Bronchial epithelial cell (primary cell): Measurements from ENCODE around the gene LMAN2L. TPM values are rescaled to one million over a fixed set of nuclear protein-coding genes. Genes with fewer than 3 reads are reported as not detected.

ENCODE experiments used
- DNase-seq: peaks from one replicate; pipeline ENCODE4 v3.0.0-alpha.2; 2010; ENCODE audit warnings: low read depth
- FAIRE-seq: peaks from 2 replicates; lab custom pipeline; 2011; peaks lifted over from hg19 to GRCh38; lab: Jason Lieb, UNC
- H3K27me3 ChIP-seq: 2 replicates; pipeline ENCODE4 v1.5.1; 2011; ENCODE audit warnings: low read length; ENCODE audit not compliant: control insufficient read depth, insufficient read depth
- H3K36me3 ChIP-seq: 2 replicates; pipeline ENCODE4 v1.5.1; 2011; ENCODE audit warnings: low read length; ENCODE audit not compliant: control insufficient read depth, insufficient read depth
- H3K4me3 ChIP-seq: 2 replicates; pipeline ENCODE4 v1.5.1; 2011; ENCODE audit warnings: mild to moderate bottlenecking, low read depth, low read length, control low read depth
- total RNA-seq: library from RNA; depleted of rRNA; stranded (reverse); fragments of >200 nt; gene quantifications from 2 replicates; pipeline ENCODE4 v1.2.1, GENCODE V29; 2014
- TF ChIP-seq, protein P1 (sequence below): IDR thresholded peaks from 2 replicates; pipeline ENCODE4 v1.5.1; 2011; ENCODE audit warnings: mild to moderate bottlenecking, moderate library complexity, low read length, control low read depth, inconsistent platforms; ENCODE audit not compliant: insufficient read depth, severe bottlenecking

LMAN2L gene
- total RNA-seq, 1 donor from 2014 or later, result 15.3 TPM

DNA sequence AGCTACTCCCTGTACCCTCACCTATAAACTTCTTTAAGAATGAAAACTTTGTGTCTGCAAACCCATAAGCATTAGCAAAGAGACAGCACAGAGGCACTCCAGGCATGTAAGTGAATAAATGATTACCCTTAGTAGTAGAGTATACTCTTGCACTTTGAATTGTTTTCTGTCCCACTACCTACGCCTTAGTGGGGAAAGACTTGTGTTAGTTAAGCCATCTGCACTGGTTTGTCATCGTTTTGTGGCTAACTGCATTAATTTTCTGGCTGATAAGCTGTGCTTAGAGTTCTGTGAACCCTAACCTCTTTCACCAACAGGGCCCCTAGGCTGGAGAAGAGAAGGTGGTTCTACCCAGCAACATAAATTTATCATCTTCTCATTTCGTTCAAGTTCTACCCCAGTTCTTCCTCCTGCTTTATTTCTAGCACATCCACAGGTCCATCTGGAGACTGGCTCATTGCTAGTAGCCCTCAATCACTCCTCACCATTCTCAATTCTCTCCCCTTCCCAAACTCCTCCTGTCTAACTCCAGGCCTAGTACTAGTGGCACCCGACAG, 710 bp downstream of the LMAN2L start:
- no peak for DNase-seq
- H3K27me3 ChIP-seq, result no peaks in the 10 kb centered on the region
- H3K4me3 ChIP-seq, result peak overlapping the region; percentile 94
- TF ChIP-seq, protein P1, sequence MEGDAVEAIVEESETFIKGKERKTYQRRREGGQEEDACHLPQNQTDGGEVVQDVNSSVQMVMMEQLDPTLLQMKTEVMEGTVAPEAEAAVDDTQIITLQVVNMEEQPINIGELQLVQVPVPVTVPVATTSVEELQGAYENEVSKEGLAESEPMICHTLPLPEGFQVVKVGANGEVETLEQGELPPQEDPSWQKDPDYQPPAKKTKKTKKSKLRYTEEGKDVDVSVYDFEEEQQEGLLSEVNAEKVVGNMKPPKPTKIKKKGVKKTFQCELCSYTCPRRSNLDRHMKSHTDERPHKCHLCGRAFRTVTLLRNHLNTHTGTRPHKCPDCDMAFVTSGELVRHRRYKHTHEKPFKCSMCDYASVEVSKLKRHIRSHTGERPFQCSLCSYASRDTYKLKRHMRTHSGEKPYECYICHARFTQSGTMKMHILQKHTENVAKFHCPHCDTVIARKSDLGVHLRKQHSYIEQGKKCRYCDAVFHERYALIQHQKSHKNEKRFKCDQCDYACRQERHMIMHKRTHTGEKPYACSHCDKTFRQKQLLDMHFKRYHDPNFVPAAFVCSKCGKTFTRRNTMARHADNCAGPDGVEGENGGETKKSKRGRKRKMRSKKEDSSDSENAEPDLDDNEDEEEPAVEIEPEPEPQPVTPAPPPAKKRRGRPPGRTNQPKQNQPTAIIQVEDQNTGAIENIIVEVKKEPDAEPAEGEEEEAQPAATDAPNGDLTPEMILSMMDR, result no peak
- H3K36me3 ChIP-seq, result peaks cover 4% of the 10 kb centered on the region
- no peak for FAIRE-seq

DNA sequence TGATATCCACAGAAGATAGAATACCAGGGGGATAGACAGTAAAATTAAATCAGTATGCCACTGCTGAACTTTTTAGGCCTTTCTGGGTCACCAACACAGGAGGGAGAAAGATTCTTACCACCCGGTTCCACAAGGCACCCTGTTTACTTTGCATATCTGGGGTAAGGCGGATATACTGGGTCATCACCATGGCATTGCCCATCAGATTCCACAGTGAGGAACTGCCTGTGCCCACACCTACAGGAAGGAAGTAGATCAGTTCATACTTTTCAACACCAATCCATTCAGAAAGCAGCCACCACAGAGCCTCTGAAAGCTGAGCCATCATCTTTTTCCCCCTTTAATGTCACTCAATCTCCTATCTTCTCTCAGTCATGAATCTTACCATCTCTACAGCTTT, 2.0 kb downstream of the LMAN2L start:
- Histone ChIP-seq H3K4me3 (no peak overlapping the region), H3K27me3 (no peaks in the 10 kb centered on the region), H3K36me3 (peaks cover 11% of the 10 kb centered on the region)
- DNase-seq, result no peak
- TF ChIP-seq, protein P1, result no peak
- FAIRE-seq, result no peak

DNA sequence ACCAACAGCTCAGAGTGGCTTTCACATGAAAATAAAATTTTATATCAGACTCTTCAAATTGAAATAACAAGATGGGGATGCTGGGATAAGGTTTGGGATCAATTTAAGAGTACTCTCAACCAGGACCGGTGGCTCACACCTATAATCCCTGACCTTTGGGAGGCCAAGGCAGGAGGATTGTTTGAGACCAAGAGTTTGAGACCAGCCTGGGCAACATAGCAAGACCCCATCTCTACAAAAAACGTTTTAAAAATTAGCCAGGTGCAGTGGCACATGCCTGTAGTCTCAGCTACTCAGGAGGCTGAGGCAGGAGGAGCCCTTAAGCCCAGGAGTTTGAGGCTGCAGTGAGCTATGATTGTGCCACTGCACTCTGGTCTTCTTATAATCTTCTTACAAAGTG, 2.6 kb downstream of the LMAN2L start:
- TF ChIP-seq, protein P1, result no peak
- Histone ChIP-seq H3K36me3 (peaks cover 11% of the 10 kb centered on the region), H3K27me3 (no peaks in the 10 kb centered on the region), H3K4me3 (no peak overlapping the region)
- no peak for FAIRE-seq
- no peak for DNase-seq

DNA sequence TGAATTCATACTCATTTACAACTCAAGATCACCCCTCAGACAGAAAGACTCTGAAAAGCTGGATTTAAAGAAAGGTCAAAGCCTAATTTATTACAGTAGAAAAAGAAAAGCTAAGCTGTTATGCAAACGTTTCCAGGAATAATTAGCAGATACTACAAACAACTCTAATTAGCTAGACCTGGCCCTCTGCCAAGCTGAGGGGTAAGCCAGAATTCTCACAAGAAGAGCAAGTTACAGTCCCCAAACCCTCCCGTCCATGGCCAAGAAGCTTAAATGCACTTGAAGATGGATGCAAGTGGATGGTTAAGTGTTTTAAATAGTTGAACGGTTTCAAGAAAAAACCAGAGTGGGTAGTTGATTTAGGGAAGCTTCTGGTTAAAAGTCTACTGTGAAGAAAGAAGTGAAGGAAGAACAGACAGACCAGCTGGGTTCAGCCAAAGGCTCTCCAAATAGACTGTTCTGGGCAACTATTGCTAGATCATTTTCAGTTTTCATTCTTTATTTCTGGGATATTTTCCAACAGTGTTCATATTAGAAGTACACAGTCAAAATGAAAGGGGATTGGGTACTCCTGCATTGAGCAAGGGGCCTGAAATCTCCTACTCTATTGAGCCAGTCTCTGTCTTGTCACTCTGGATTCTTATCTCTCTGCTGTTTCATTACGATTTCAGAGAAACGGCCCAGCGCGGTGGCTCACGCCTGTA, 4.8 kb downstream of the LMAN2L start:
- H3K36me3 ChIP-seq, result peaks cover 11% of the 10 kb centered on the region
- H3K27me3 ChIP-seq, result no peaks in the 10 kb centered on the region
- H3K4me3 ChIP-seq, result no peak overlapping the region
- TF ChIP-seq, protein P1, result no peak
- no peak for DNase-seq
- FAIRE-seq, result no peak

DNA sequence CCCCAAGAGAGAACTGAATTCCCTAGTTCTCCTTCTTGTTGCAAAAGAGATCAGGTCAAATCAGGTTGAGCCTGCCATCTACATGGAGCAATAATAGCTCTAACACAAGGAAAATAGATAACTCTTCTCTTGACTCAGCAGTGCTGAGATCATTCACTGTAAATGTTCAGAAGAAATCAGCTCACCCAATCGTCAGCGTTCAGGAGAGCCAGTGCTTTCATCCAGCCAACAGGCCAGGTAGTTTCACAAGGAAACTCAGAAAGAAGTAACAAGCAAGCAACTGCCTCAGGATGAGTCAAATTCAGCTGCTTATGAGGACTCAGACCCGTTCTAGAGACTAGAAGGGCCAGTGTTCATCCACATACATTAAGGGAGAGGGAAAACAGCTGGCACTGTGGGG, 5.9 kb downstream of the LMAN2L start:
- H3K36me3 ChIP-seq, result peaks cover 11% of the 10 kb centered on the region
- FAIRE-seq (no peak), DNase-seq (no peak)
- no peak overlapping the region for H3K4me3 ChIP-seq
- TF ChIP-seq, protein P1, result no peak
- H3K27me3 ChIP-seq, result no peaks in the 10 kb centered on the region

DNA sequence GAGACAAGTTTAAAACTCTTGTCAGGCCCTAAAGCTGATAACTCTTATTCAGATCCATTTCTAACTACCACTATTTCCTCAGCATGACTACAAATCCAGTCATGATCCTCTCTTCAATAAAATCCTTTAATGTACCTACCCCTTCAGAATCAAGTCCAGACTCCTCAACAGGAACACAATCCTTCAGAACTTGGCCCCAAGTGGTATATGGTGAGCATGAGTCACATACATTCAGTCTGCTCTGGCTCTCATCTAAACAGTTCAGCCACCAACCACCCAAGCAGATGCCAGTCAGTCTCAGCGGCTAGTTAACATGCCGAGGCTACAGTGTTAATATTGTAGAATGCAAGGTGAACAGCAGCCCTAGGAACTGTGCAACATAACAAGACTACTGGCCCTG, 9.7 kb downstream of the LMAN2L start:
- TF ChIP-seq, protein P1, result no peak

More for the DNA sequence above, 9.7 kb downstream of the LMAN2L start:
- no peak for FAIRE-seq
- peaks cover 10% of the 10 kb centered on the region for H3K36me3 ChIP-seq
- no peak overlapping the region for H3K4me3 ChIP-seq
- peak; percentile 96 for DNase-seq
- H3K27me3 ChIP-seq, result no peaks in the 10 kb centered on the region
